HCEC 1CT (cell line): Measurements from ENCODE around the gene VWA8.
"Not testable (repeated sequence)": the region's sequence is repeated elsewhere in the genome, so short reads cannot be mapped to it uniquely, and the experiment has no call there.

Source experiments
- DNase-seq: peaks from one replicate; pipeline ENCODE4 v3.0.0-alpha.2; 2017

Gene VWA8

GRCh38 chr13:41547251-41548000 is 413.5 kb downstream of the VWA8 start:
- no peak for DNase-seq

GRCh38 chr13:41546372-41547190 is 414.3 kb downstream of the VWA8 start:
- peak; percentile 87 for DNase-seq

GRCh38 chr13:41545432-41545707 is 415.5 kb downstream of the VWA8 start:
- DNase-seq: no peak

GRCh38 chr13:41543664-41544300 is 417.1 kb downstream of the VWA8 start:
- DNase-seq: no peak

GRCh38 chr13:41542799-41543198 is 418.1 kb downstream of the VWA8 start:
- DNase-seq: not testable (repeated sequence)

- DNase-seq: no peak
Measured at GRCh38 chr13:41542281-41542680, 418.6 kb downstream of the VWA8 start.

GRCh38 chr13:41541142-41541938 is 419.6 kb downstream of the VWA8 start:
- DNase-seq: no peak

GRCh38 chr13:41540240-41540639 is 420.7 kb downstream of the VWA8 start:
- DNase-seq: not testable (repeated sequence)

GRCh38 chr13:41533266-41534052 is 427.4 kb downstream of the VWA8 start:
- DNase-seq: no peak

GRCh38 chr13:41528021-41528420 is 432.9 kb downstream of the VWA8 start:
- no peak for DNase-seq

GRCh38 chr13:41520660-41521630 is 440.0 kb downstream of the VWA8 start:
- DNase-seq: no peak

GRCh38 chr13:41520016-41520659 is 440.8 kb downstream of the VWA8 start:
- DNase-seq: no peak
